NT2/D1 (cell line): ENCODE measurements around the gene ZNF33B.

Source experiments
- SUZ12 ChIP-seq: IDR thresholded peaks from 2 replicates; pipeline ENCODE4 v1.6.1; 2011; ENCODE audit not compliant: insufficient read length, insufficient read depth; ENCODE audit errors: extremely low read depth
- YY1 ChIP-seq: IDR thresholded peaks from 2 replicates; pipeline ENCODE4 v1.6.1; 2011; ENCODE audit not compliant: insufficient read length, insufficient read depth
- ZNF274 ChIP-seq: IDR thresholded peaks from 2 replicates; pipeline ENCODE4 v1.6.1; 2011; ENCODE audit warnings: mild to moderate bottlenecking, low read depth, low read length

GRCh38 chr10:42615419-42615818 lies 23.0 kb downstream of the ZNF33B start:
- no peak for TF ChIP-seq YY1
- no peak for TF ChIP-seq ZNF274
- no peak for TF ChIP-seq SUZ12
